Stimulated activated CD8-positive, alpha-beta memory T cell treated with anti-CD3 and anti-CD28 coated beads, Interleukin-12 subunit alpha, Interleukin-12 subunit beta, amount 100 ng/mL, for 1 hour (primary cell): ENCODE data around the gene ANK3.

Source experiments
- DNase-seq: peaks from one replicate; pipeline ENCODE4 v3.0.0-alpha.2; 2020; ENCODE audit warnings: low read depth

The ANK3 gene

DNA sequence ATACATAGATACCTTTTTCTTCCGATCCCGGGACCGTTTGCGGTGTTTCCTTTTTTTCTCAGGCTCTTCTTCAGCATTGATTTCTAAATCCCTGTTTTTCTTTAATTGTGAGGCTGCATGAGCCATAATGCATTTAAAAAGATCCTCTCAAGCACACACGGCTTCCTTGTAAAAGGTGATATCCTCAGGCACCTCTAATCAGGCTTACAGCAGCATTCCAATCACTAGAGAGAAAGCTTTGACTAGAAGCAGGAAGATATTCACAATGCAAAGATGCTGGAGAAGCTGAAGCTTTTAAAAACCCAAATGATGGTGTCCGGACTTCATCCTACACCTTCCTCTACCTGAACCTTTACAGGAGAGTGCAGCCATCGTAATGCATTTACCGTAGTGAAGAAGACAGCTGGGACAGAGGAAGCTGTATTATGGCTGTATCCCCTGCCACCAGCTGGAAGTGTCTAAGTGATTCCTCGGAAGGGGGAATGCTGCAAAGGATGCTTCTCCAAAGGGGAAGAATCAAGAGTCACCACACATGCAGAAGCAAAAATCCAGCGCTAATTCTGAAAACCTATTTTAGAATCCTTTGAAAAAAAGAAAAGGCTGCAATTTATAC is at the start of gene ANK3:
Gene ANK3, minus strand, starts transcription at position 463 of the 613 bp plus-strand sequence. Its CDS starts 337 bp downstream, at position 126.
- no peak for DNase-seq

DNA sequence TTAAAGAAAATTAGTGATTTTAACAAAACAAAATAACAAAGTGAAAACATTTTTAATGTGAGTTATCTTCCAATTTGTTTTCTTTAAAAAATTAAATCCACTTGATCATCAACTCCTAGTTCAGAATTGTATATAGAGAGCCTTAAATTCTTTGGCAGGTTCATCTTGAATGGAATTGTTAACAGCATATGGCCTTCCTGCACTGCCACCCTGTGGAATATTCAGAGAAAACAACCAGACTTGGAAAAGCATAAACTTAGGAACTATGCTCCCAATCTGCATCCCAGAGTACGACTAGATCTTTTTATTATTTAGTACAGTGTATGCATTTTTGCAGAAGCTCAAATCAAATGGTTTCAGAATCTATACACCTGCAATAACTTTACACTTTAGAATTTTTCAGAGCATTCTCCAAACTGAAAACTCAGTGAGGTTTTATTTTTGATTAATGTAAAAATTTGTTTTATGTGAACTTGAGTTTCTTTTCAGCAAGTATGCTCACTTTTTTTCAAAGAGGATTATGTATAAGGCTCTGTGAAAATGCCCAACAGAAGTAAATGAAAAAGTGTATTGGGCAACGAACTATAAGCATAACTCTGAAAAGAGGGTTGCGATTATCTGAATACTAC is 44.9 kb upstream of the ANK3 start:
- DNase-seq: no peak

DNA sequence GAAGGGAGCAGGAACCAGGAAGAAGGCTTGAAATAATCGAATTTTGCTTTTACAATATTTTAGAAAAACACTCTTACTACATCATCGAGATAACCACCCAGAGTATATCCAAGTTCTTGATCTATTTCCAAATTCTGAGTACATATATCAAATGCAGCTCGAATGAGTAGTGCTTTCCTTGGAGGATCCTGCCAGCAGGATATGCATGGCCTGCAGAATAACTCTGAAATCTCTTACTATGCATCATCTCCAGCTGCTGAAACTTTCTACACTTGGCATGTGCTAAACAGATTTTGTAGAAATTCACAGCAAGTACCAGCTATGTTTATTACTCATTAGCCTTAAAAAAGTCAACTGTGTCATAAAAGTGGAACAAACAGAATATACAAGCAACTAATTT is 44.0 kb upstream of the ANK3 start:
- no peak for DNase-seq

DNA sequence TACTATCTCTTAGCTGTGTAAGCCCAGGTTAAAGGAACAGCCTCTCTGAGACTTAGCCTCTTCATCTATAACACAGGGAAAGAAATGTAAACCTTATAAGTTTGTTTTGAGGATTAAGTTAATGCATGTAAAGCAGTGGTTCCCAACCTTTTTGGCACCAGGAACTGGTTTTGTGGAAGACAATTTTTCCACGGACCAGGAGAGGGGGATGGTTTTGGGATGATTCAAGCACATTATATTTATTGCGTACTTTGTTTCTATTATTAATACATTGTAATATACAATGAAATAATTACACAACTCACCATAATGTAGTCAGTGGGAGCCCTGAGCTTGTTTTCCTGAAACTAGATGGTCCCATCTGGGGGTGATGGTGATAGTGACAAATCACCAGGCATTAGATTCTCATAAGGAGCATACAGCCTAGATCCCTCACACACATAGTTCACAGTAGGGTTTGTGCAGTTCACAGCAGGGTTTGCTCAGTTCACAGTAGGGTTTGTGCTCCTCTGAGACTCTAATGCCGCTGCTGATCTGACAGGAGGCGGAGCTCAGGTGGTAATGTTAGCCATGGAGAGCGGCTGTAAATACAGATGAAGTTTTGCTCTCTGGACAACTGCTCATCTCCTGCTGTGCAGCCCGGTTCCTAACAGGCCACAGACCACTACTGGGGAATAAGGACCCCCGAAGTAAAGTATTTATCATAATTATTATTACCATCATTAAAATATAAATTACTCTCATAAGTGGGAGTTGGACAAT is 41.3 kb upstream of the ANK3 start:
- no peak for DNase-seq

GRCh38 chr10:60430017-60430416 is 40.3 kb upstream of the ANK3 start:
- no peak for DNase-seq

GRCh38 chr10:60429084-60429849 is 39.6 kb upstream of the ANK3 start:
- no peak for DNase-seq

DNA sequence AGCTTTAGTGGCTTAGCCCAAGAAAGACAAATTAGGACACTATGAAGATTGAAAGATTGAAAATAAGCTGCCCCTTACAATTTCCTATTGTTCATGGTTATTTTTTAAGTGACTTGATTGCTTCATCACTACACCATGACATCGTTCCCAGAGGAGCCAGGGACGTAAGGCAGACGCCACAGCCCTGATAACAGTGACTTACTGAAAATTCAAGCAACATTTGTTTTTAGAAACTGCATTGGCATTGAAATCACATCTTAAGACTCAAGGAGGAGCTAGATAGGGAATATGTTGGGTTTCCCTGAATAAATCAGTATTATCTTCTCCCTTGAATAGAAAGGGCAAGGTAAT is 38.7 kb upstream of the ANK3 start:
- DNase-seq: no peak

DNA sequence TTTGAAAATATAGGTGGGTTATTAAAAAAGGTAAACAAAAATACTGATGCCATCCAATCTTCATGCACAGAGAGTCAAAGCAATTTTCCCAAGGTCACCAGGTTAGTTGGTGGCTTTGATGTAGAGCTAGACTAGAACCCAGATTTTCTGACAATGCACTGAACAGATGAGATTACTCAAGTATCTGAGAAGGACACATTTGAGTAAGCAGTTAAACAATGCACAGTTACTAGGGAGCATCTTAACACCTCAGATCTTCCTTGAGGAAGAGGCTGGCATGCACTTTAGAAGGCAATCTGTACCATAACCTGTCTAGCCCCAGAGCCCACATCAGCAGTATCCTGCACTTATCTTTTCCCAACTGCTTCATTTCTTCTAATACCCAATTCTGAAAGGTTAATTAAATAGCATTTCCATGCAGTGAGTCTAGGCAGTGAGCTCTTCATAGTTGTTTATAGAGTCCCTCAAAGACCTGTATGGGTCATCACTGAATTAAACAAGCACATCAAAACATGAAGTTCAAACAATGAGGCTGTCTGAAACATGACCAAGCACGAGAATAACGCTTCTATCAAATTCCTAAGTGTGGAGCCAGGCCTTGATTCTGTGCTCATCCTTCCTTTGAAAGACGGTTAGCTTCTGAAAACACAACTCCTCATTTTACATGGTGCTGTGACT is 38.2 kb upstream of the ANK3 start:
- DNase-seq: no peak

GRCh38 chr10:60427148-60427547 is 37.5 kb upstream of the ANK3 start:
- DNase-seq: no peak

DNA sequence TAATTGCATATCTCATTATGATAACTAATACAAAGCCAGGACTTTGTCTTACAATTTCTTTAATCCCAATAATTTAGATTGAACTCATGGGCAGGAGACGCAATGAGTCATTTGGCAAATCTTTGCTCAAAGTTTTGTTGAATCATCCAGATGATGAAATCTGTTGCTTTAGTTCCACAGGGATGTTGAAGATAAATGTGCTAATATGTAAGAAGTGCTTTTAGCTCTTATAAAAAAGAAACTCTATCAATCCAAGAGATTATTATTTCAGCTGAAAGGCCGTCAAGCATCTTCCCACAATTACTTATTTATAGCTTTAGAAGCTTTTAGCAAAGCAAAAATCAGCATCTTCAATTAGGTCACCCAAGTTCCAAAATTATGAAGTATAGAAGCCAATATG is 36.8 kb upstream of the ANK3 start:
- DNase-seq: no peak

DNA sequence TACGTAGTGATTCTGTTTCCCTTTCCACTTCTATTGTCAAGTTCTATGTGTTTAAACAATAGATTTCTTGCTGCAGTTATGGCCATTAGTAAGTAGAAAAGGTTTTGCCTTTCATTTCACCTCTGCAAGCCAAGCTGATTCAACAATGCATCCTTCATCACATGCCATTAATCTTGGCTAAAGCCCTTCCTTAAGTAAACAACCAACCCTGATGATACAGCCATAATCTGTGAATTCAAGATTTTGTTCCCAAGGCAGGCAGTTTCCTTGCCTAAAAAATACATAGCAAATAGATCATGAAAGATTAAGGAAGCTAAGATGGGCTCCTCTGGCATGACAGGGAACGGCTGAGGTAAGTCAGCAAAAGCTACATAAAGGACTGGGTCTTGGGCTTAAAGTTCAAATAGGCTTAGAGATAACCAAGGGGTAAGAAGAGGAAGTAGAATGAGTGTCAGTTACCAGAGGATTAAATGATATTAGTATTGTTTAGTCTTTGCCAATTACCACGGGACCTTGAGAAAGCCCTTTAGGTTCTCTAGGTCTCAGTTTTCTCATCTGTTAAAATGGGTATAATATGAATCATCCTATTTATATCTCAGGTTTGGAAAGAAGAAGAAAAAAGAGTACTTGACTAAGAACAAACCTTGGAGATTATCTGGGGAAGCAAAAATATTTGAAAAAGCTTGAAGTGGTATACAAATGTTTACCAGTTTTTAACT is 35.9 kb upstream of the ANK3 start:
- DNase-seq: no peak

DNA sequence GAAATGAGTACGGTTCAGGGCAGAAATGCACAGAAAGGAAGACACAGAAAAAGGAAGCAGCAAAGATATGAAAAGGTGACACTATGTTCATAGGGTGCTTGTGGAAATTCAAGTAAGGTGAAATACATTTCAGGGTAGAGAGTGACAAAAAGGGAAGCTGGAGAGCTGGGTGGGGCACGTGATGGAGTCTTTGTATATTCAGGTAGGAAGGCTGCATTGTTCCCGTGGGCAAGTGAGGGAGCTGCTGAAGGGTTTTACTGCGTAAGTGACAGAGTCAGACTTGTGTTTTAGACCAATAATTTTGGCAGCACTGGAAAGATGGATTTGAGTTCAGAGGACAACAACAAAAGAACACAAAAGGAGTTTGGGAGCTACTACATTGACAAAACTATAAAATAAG is 35.3 kb upstream of the ANK3 start:
- no peak for DNase-seq

GRCh38 chr10:60423920-60424319 is 34.2 kb upstream of the ANK3 start:
- no peak for DNase-seq

DNA sequence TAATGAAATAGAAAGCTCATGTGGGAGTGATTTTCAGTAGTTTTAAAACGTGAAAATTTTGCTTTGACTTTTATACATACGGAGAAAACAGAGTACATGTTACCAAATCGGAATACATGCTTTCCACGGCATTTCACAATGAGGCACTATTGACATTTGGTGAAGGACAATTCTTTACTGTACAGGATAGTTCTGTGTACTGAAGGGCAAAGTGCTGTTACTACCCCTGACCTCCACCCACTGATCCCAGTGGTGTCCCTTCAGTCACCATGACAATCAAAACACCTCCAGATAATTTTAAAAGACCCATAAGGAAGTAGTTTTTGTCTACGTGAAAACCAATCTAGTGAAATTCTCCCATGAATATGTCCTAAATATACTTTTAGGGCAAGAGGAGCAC is 33.1 kb upstream of the ANK3 start:
- DNase-seq: no peak

DNA sequence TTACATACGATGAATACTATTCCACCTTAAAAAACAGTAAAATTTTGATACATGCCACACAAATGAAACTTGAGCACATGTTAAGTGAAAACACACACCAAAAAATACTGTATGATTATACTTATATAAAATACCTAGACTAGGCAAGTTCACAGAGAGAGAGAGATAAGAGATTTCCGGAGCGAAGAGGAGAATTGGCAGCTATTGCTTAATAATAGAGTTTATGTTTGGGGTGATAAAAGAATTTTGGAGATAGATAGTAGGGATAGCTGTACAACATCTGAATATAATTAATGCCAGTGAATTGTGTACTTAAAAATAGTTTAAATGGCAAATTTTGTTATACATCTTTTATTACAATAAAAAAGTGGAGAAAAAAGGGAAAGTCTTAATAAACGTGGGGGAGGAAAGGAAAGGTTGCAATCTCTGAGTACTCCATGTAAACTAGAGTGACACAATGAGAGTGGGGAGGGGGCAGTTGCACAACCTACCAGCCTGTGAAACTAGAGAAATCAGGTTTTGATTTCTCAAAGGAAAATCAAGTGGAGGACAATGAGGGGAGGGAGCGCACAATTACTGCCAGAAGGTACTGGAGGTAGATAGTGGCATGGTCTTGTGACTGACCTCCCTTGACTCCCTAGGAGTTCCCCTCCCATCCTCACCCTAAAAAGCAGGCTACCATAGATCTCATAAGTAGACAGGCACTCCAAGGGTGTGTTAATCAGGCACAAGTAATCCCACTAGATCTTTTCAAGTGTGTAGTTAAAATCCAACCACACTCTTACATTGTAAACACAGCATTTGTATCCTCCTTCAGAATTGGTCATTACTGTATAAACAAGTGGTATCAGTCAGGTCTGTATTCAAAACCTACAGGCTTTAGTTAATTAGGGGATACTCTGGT is 31.6 kb upstream of the ANK3 start:
- DNase-seq: no peak

DNA sequence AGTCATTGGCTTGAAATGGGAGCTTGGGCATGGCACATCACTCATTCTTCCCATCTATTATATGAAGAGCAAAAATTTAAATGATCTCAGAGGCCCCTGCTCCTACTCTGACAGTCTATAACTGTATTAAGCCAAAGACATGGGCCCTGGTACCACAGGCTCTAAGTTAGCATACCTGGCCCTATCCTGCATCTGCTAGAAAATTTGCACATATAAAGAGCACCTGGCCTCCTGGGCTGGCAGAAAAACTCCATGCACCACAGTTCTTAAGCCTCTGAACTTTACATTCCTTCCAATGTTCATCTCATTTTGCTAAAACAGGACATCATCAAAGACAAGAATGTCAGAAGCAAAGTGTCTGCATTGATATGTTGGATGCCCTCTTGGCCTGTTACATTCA is 29.6 kb upstream of the ANK3 start:
- no peak for DNase-seq

DNA sequence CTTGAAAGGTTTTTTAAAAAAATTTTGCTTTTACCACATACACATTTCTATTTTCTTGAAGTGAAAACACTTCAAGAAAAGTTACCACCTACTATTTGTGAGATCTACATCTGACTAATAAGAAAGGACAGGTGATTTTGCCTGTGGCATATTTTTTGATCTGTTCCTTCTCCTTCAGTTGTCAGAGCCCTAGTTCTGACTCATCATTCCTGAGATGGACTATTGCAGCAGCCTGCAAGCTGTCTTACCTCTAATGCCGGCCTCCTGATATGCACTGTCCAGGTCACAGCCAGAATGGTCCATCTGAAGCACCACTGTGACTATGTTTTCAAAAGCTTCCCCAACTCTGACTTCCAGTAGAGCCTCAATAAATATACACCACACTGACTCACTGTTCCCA is 28.2 kb upstream of the ANK3 start:
- DNase-seq: no peak

GRCh38 chr10:60417024-60417423 is 27.3 kb upstream of the ANK3 start:
- DNase-seq: no peak

- DNase-seq: no peak
These were observed 25.4 kb upstream of the ANK3 start for GRCh38 chr10:60414877-60415585.

DNA sequence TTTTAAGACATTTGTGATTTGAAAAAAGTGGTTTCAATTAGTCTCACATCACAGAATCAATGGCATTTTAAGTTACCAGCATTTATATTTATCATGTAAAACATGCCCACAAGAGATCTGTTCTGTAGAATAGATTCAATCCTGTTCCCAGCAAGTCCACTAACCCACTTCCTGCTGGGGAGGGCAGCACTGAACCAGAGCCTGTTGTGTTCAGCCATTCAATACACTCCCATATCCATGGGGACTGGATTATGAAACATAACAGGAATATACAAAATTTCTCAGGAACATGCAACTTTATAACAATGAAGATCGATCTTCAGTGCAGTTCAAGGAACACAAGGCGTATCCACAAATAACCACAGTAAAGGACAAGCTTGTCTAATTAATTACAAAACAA is 24.4 kb upstream of the ANK3 start:
- DNase-seq: no peak
